ENCODE measurements around the gene DCTPP1. TPM values are rescaled to one million over a fixed set of nuclear protein-coding genes. Genes with fewer than 3 reads are reported as not detected.

Gene DCTPP1
- total and polyA plus RNA-seq, 9 of the 15 experiments (the other 6 are each of a cell fraction or from before 2014, with no cell fraction given) = 45.0 to 132 (median 80.6) TPM

DNA sequence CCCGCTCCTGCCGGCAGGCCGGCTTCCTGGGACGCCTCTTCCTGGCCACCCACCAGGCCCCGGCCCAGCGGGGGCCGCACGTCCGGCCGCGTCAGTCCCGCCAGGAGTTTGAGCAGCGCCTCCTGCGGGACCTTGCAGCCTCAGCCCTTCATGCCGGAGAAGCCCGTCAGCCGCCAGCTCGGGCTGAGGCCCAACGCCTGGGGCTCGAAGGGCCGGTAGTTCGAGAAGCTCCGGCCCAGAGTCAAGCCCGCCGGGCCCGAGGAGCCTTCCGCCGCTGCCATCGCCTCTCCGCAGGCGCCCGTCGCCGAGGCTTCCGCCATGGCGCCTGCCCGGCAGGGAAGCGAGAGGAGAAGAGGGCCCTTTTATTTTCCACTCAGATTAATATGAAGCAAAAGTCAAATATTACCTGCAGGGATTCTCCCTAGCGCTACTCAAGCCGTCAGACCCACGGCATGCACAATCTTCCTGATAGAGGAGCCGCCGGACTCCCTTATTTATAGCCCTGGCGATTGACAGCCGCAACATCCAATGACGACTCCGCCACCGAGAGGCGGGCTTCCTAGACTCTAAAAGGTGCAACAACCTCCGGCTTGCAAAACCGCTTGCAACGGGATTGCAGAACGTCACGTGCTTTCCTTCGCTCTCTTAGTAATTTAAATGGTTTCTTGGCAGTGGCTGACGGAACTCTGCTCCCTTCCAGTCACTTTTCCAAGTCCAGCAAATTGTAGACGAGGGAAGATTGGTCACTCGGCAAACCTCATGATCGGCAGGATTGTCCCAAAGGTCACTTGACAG is 15.8 kb upstream of the DCTPP1 start, which contains the start of gene SEPHS2 (continued):
- TF ChIP-seq OTX1 (CRISPR knock-in tag; IDR thresholded peaks at IDR 0.05) (no peak), CHCHD3 (CRISPR knock-in tag; IDR thresholded peaks at IDR 0.05) (peak; percentile 46; the same call in 1 of the 2 replicates), ARNT (IDR thresholded peaks at IDR 0.05) (peak; percentile 58 to 80; a peak in 2 of 4 replicates), EP300 (IDR thresholded peaks at IDR 0.05; ENCODE audit: low read length) (peak; percentile 61), ZNF644 (tag; IDR thresholded peaks at IDR 0.05; ENCODE audit: low read depth) (peak; percentile 32; the same call in 1 of the 2 replicates), CEBPZ (IDR thresholded peaks at IDR 0.05; ENCODE audit: borderline replicate concordance, low read depth, low read length) (0 out of 2 replicates have a peak, but pooled peaks have one; percentile 33), ZNF124 (CRISPR knock-in tag; IDR thresholded peaks at IDR 0.05) (no peak), PHF20 (IDR thresholded peaks at IDR 0.05; ENCODE audit: partially characterized antibody) (peak; percentile 43), DLX4 (CRISPR knock-in tag; IDR thresholded peaks at IDR 0.05) (no peak), C11orf30 (IDR thresholded peaks at IDR 0.05; ENCODE audit: low read depth) (no peak)
- TF ChIP-seq, protein P1, sequence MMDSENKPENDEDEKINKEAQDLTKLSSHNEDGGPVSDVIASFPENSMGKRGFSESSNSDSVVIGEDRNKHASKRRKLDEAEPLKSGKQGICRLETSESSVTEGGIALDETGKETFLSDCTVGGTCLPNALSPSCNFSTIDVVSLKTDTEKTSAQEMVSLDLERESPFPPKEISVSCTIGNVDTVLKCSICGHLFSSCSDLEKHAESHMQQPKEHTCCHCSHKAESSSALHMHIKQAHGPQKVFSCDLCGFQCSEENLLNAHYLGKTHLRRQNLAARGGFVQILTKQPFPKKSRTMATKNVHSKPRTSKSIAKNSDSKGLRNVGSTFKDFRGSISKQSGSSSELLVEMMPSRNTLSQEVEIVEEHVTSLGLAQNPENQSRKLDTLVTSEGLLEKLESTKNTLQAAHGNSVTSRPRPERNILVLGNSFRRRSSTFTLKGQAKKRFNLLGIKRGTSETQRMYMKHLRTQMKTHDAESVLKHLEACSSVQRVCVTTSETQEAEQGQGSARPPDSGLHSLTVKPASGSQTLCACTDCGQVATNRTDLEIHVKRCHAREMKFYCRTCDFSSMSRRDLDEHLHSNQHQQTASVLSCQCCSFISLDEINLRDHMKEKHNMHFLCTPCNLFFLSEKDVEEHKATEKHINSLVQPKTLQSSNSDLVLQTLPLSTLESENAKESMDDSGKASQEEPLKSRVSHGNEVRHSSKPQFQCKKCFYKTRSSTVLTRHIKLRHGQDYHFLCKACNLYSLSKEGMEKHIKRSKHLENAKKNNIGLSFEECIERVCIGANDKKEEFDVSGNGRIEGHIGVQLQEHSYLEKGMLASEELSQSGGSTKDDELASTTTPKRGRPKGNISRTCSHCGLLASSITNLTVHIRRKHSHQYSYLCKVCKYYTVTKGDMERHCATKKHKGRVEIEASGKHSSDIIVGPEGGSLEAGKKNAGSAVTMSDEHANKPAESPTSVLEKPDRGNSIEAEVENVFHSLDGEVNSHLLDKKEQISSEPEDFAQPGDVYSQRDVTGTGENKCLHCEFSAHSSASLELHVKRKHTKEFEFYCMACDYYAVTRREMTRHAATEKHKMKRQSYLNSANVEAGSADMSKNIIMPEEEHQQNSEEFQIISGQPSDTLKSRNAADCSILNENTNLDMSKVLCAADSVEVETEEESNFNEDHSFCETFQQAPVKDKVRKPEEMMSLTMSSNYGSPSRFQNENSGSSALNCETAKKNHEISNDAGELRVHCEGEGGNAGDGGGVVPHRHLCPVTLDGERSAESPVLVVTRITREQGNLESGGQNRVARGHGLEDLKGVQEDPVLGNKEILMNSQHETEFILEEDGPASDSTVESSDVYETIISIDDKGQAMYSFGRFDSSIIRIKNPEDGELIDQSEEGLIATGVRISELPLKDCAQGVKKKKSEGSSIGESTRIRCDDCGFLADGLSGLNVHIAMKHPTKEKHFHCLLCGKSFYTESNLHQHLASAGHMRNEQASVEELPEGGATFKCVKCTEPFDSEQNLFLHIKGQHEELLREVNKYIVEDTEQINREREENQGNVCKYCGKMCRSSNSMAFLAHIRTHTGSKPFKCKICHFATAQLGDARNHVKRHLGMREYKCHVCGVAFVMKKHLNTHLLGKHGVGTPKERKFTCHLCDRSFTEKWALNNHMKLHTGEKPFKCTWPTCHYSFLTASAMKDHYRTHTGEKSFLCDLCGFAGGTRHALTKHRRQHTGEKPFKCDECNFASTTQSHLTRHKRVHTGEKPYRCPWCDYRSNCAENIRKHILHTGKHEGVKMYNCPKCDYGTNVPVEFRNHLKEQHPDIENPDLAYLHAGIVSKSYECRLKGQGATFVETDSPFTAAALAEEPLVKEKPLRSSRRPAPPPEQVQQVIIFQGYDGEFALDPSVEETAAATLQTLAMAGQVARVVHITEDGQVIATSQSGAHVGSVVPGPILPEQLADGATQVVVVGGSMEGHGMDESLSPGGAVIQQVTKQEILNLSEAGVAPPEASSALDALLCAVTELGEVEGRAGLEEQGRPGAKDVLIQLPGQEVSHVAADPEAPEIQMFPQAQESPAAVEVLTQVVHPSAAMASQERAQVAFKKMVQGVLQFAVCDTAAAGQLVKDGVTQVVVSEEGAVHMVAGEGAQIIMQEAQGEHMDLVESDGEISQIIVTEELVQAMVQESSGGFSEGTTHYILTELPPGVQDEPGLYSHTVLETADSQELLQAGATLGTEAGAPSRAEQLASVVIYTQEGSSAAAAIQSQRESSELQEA (IDR thresholded peaks at IDR 0.05; ENCODE audit: low read depth) = no peak

Data from K562 (cell line).